Liver (tissue), 9 donors: ENCODE measurements around the gene SP3. TPM values are rescaled to one million over a fixed set of nuclear protein-coding genes. Genes with fewer than 3 reads are reported as not detected.

ENCODE experiments used
- DNase-seq: peaks from one replicate; pipeline ENCODE4 v3.0.0-alpha.2; 2017; ENCODE audit warnings: low spot score
- H3K27ac ChIP-seq, 2 donors: one replicate each; pipeline ENCODE4 v1.7.0; 2013; ENCODE audit warnings: inconsistent platforms in 2 of 2, low read length in 2 of 2, control low read depth in 1 of 2, low read depth in 1 of 2, mild to moderate bottlenecking in 1 of 2
- H3K27me3 ChIP-seq, 4 donors: one replicate each; pipeline versions ENCODE4 v1.6.1 to v1.7.0; 2013; ENCODE audit warnings: low read length in 3 of 4, inconsistent platforms in 1 of 4, mild to moderate bottlenecking in 1 of 4, moderate library complexity in 1 of 4; ENCODE audit not compliant: control insufficient read depth in 4 of 4, insufficient read depth in 4 of 4
- H3K36me3 ChIP-seq, 4 donors: one replicate each; pipeline versions ENCODE4 v1.6.1 to v1.7.0; 2013; ENCODE audit warnings: low read length in 3 of 4, mild to moderate bottlenecking in 3 of 4, low read depth in 1 of 4, moderate library complexity in 1 of 4; ENCODE audit not compliant: control insufficient read depth in 4 of 4, insufficient read depth in 3 of 4
- H3K4me1 ChIP-seq, 4 donors: one replicate each; pipeline versions ENCODE4 v1.6.1 to v1.7.0; 2013; ENCODE audit warnings: low read length in 3 of 4, mild to moderate bottlenecking in 3 of 4, moderate library complexity in 1 of 4; ENCODE audit not compliant: control insufficient read depth in 4 of 4, insufficient read depth in 4 of 4
- H3K4me3 ChIP-seq, 3 donors: one replicate each; pipeline versions ENCODE4 v1.6.1 to v1.7.0; 2013; ENCODE audit warnings: low read length in 3 of 3, control low read depth in 1 of 3, low read depth in 1 of 3, mild to moderate bottlenecking in 1 of 3
- H3K9ac ChIP-seq, 2 donors: one replicate each; pipeline ENCODE4 v1.7.0; 2013; ENCODE audit warnings: low read length in 2 of 2, mild to moderate bottlenecking in 2 of 2, moderate library complexity in 2 of 2, control low read depth in 1 of 2, low read depth in 1 of 2
- H3K9me3 ChIP-seq, 4 donors: one replicate each; pipeline versions ENCODE4 v1.6.1 to v1.7.0; 2013; ENCODE audit warnings: low read length in 3 of 4; ENCODE audit not compliant: control insufficient read depth in 4 of 4
- ATF3 ChIP-seq: IDR thresholded peaks from 2 replicates; pipeline ENCODE4 v1.6.1; 2016; ENCODE audit warnings: antibody characterized with exemption
- CTCF ChIP-seq: fragments of 150-350 bp; IDR thresholded peaks from 2 replicates; pipeline ENCODE4 v1.5.1; 2017; ENCODE audit warnings: improper control_type of control experiment, low read depth, low read length; ENCODE audit not compliant: missing input control
- EGR1 ChIP-seq, 2 donors: IDR thresholded peaks; 2 replicates each; pipeline ENCODE4 v1.6.1; 2016 to 2018; ENCODE audit warnings: antibody characterized with exemption in 2 of 2, low read depth in 2 of 2
- FOXA1 ChIP-seq: IDR thresholded peaks from 2 replicates; pipeline ENCODE4 v1.6.1; 2016; ENCODE audit warnings: antibody characterized with exemption
- FOXA2 ChIP-seq: IDR thresholded peaks from 2 replicates; pipeline ENCODE4 v1.6.1; 2016; ENCODE audit warnings: antibody characterized with exemption
- GABPA ChIP-seq, 2 donors: IDR thresholded peaks in 1 of 2; conservative IDR thresholded peaks in 1 of 2; 2 replicates each; pipeline ENCODE4 v1.6.1; 2016; ENCODE audit warnings: antibody characterized with exemption in 2 of 2, mild to moderate bottlenecking in 1 of 2, moderate library complexity in 1 of 2
- HNF4A ChIP-seq, 2 donors: conservative IDR thresholded peaks; 2 replicates each; pipeline ENCODE4 v1.6.1; 2016; ENCODE audit warnings: antibody characterized with exemption in 2 of 2, mild to moderate bottlenecking in 2 of 2
- HNF4G ChIP-seq: IDR thresholded peaks from 2 replicates; pipeline ENCODE4 v1.6.1; 2016; ENCODE audit warnings: antibody characterized with exemption
- JUND ChIP-seq, 2 donors: IDR thresholded peaks; 2 replicates each; pipeline ENCODE4 v1.6.1; 2016; ENCODE audit warnings: antibody characterized with exemption in 2 of 2
- MAX ChIP-seq: IDR thresholded peaks from 2 replicates; pipeline ENCODE4 v1.6.1; 2016; ENCODE audit warnings: antibody characterized with exemption
- NR2F2 ChIP-seq: IDR thresholded peaks from 2 replicates; pipeline ENCODE4 v1.6.1; 2016; ENCODE audit warnings: antibody characterized with exemption
- RAD21 ChIP-seq, 2 donors: IDR thresholded peaks; 2 replicates each; pipeline ENCODE4 v1.6.1; 2016; ENCODE audit warnings: antibody characterized with exemption in 2 of 2, mild to moderate bottlenecking in 2 of 2
- REST ChIP-seq: IDR thresholded peaks from 2 replicates; pipeline ENCODE4 v1.6.1; 2016; ENCODE audit warnings: antibody characterized with exemption, mild to moderate bottlenecking
- RXRA ChIP-seq, 2 donors: IDR thresholded peaks; 2 replicates each; pipeline ENCODE4 v1.6.1; 2017 to 2018; ENCODE audit warnings: antibody characterized with exemption in 2 of 2, mild to moderate bottlenecking in 1 of 2
- SP1 ChIP-seq: IDR thresholded peaks from 2 replicates; pipeline ENCODE4 v1.6.1; 2018; ENCODE audit warnings: antibody characterized with exemption, mild to moderate bottlenecking
- TAF1 ChIP-seq: conservative IDR thresholded peaks from 2 replicates; pipeline ENCODE4 v1.6.1; 2016; ENCODE audit warnings: antibody characterized with exemption, mild to moderate bottlenecking
- YY1 ChIP-seq: IDR thresholded peaks from 2 replicates; pipeline ENCODE4 v1.6.1; 2016; ENCODE audit warnings: antibody characterized with exemption, mild to moderate bottlenecking
- ZBTB33 ChIP-seq: IDR thresholded peaks from 2 replicates; pipeline ENCODE4 v1.6.1; 2016; ENCODE audit warnings: antibody characterized with exemption
- WGBS: extraction: QIAGEN DNeasy Blood & Tissue Kit; methylation state at CpG from one replicate; pipeline ENCODE4 v1.1.7; 2013; 5-methylcytosine and 5-hydroxymethylcytosine counted together
- polyA plus RNA-seq, 2 donors: library from polyadenylated mRNA; stranded (reverse) in 1 of 2; unstranded in 1 of 2; fragments of 200-250 nt in 1 of 2; fragments of >200 nt in 1 of 2; fragmentation: Nextera tagmentation in 1 of 2; extraction: Ambion mirVana in 1 of 2; gene quantifications; one replicate each; pipeline versions ENCODE4 v1.2.1 to v1.2.3, GENCODE V29; 2013 to 2015
- total RNA-seq, 2 donors: library from RNA; depleted of rRNA; stranded (reverse); fragments of >200 nt; gene quantifications; one replicate each; pipeline ENCODE4 v1.2.3, GENCODE V29; 2014
- donor health status: healthy.
- donor health status: healthy.
- donor health status: healthy.
- donor health status: healthy.
- donor health status: healthy.

Gene SP3
- total and polyA plus RNA-seq, 4 donors, result 10.0 to 83.7 (median 33.2) TPM

GRCh38 chr2:174014011-174014698 is 49.0 kb upstream of the SP3 start:
- Histone ChIP-seq H3K9me3 (no peaks in the 10 kb centered on the region), H3K9ac (no peak overlapping the region), H3K27ac (peak overlapping the region in 1 of 2 donors; percentile 68), H3K4me1 (peaks cover 0 to 2% (median 0%) of the 10 kb centered on the region in 4 donors), H3K27me3 (no peaks in the 10 kb centered on the region), H3K36me3 (no peaks in the 10 kb centered on the region), H3K4me3 (no peak overlapping the region)
- DNase-seq, result no peak
- no peak for TF ChIP-seq RXRA (IDR thresholded peaks at IDR 0.05)
- TF ChIP-seq HNF4A (conservative IDR thresholded peaks at IDR 0.05), result no peak
- no peak for TF ChIP-seq ZBTB33
- TF ChIP-seq MAX, result no peak
- no peak for TF ChIP-seq GABPA (IDR thresholded peaks at IDR 0.05 in 1 of 2, conservative IDR thresholded peaks at IDR 0.05 in 1 of 2)
- no peak for TF ChIP-seq RAD21 (IDR thresholded peaks at IDR 0.05)
- TF ChIP-seq CTCF, result no peak
- TF ChIP-seq FOXA2, result no peak
- no peak for TF ChIP-seq ATF3
- no peak for TF ChIP-seq SP1
- TF ChIP-seq EGR1 (IDR thresholded peaks at IDR 0.05; ENCODE audit: low read depth in 2 of 2), result no peak
- no peak for TF ChIP-seq JUND (IDR thresholded peaks at IDR 0.05)
- TF ChIP-seq NR2F2, result no peak
- TF ChIP-seq HNF4G, result no peak
- no peak for TF ChIP-seq YY1
- no peak for TF ChIP-seq REST
- TF ChIP-seq TAF1, result no peak
- TF ChIP-seq FOXA1, result no peak
- 93% methylated on average over 6 of the region's 6 CpGs for WGBS
